AG04449 (cell line): ENCODE data around the gene TWNK.

ENCODE experiments used
- CTCF ChIA-PET: fragments of 350-600 bp; formaldehyde crosslinking; extraction: SDS; loops from one replicate; lab custom pipeline; 2021; ENCODE audit warnings: antibody characterized with exemption; lab: Yijun Ruan, JAX
- POLR2A ChIA-PET: fragments of 400-600, 350-600 bp; formaldehyde crosslinking; extraction: SDS; loops from one replicate; lab custom pipeline; 2020; ENCODE audit warnings: antibody characterized with exemption, inconsistent platforms; lab: Yijun Ruan, JAX
- DNase-seq: peaks from one replicate; pipeline ENCODE4 v3.0.0-alpha.2; 2010; ENCODE audit warnings: low read depth, low spot score
- H3K4me3 ChIP-seq: 2 replicates; pipeline ENCODE4 v1.5.1; 2011; ENCODE audit warnings: low read depth, mild to moderate bottlenecking, control low read depth, low read length
- TF ChIP-seq, protein P1 (sequence below): IDR thresholded peaks from one replicate; pipeline ENCODE4 v1.5.1; 2011; ENCODE audit warnings: mild to moderate bottlenecking, moderate library complexity, low read length, control low read depth, inconsistent platforms; ENCODE audit not compliant: insufficient read depth; ENCODE audit errors: missing control alignments

TWNK gene

DNA sequence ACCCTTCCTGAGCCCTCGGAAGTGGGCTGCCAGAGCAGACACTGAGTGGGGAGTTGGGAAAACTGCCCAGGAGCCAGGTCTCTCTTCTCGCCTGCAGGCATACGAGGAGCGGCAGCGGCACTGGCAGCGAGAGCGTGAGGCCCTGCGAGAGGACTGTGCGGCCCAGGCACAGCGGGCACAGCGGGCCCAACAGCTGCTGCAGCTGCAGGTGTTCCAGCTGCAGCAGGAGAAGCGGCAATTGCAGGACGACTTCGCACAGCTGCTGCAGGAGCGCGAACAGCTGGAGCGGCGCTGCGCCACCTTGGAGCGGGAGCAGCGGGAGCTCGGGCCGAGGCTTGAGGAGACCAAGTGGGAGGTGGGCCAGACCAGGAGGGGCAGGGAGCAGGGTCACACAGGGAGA is 18.0 kb downstream of the TWNK start:
- no peak for DNase-seq
- CTCF ChIA-PET, result interaction anchor here (1.0 to 26.4 kb wide), 5 partner anchors 8 to 37 kb away, joined by 4 to 803 read pairs (median 24); partner anchors contain the start of gene LZTS2
- POLR2A ChIA-PET, result no interaction called here

DNA sequence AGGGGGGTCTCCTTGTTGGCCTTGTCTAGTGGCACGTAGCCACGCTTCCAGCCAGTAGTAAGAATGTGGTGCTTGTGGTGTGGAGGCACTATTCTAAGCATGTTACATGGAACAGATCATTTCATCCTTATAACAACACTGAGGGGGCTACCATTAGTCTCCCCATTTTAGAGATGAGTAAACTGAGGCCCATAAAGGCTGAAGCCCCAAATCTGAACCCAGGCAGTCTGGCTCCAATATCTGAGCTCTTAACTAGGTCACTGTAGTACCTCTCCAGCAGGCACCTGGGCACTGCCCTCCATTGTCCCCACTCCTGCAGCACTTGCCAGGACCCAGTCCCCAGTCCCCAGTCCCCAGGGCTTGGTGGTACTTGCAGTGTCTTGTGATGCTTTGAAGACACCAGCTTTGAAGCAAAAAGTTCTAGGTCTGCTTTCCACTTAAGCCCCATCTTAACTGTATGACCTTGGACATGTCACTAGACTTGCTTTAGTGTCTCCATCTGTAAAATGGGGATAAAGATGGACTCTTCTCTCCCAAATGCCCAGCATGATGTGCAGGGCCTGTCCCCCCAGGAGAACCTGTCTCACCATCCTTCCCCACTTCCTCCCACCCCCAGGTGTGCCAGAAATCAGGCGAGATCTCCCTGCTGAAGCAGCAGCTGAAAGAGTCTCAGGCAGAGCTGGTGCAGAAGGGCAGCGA is 18.7 kb downstream of the TWNK start:
- POLR2A ChIA-PET, result no interaction called here
- TF ChIP-seq, protein P1, sequence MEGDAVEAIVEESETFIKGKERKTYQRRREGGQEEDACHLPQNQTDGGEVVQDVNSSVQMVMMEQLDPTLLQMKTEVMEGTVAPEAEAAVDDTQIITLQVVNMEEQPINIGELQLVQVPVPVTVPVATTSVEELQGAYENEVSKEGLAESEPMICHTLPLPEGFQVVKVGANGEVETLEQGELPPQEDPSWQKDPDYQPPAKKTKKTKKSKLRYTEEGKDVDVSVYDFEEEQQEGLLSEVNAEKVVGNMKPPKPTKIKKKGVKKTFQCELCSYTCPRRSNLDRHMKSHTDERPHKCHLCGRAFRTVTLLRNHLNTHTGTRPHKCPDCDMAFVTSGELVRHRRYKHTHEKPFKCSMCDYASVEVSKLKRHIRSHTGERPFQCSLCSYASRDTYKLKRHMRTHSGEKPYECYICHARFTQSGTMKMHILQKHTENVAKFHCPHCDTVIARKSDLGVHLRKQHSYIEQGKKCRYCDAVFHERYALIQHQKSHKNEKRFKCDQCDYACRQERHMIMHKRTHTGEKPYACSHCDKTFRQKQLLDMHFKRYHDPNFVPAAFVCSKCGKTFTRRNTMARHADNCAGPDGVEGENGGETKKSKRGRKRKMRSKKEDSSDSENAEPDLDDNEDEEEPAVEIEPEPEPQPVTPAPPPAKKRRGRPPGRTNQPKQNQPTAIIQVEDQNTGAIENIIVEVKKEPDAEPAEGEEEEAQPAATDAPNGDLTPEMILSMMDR, result no peak
- no peak overlapping the region for H3K4me3 ChIP-seq
- CTCF ChIA-PET, result interaction anchor here (0.9 to 26.4 kb wide), 5 partner anchors 9 to 45 kb away, joined by 3 to 803 read pairs (median 6); partner anchors contain the start of gene LZTS2
- no peak for DNase-seq

More for the DNA sequence above, 18.0 kb downstream of the TWNK start:
- H3K4me3 ChIP-seq, result no peak overlapping the region
- TF ChIP-seq, protein P1, result no peak

DNA sequence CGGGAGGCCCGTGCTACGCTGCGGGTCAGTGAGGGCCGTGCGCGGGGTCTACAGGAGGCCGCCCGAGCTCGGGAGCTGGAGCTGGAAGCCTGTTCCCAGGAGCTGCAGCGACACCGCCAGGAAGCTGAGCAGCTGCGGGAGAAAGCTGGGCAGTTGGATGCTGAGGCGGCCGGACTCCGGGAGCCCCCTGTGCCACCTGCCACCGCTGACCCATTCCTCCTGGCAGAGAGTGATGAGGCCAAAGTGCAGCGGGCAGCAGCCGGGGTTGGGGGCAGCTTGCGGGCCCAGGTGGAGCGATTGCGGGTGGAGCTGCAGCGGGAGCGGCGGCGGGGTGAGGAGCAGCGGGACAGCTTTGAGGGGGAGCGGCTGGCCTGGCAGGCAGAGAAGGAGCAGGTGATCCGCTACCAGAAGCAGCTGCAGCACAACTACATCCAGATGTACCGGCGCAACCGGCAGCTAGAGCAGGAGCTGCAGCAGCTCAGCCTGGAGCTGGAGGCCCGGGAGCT is 19.3 kb downstream of the TWNK start:
- TF ChIP-seq, protein P1, result no peak

DNA sequence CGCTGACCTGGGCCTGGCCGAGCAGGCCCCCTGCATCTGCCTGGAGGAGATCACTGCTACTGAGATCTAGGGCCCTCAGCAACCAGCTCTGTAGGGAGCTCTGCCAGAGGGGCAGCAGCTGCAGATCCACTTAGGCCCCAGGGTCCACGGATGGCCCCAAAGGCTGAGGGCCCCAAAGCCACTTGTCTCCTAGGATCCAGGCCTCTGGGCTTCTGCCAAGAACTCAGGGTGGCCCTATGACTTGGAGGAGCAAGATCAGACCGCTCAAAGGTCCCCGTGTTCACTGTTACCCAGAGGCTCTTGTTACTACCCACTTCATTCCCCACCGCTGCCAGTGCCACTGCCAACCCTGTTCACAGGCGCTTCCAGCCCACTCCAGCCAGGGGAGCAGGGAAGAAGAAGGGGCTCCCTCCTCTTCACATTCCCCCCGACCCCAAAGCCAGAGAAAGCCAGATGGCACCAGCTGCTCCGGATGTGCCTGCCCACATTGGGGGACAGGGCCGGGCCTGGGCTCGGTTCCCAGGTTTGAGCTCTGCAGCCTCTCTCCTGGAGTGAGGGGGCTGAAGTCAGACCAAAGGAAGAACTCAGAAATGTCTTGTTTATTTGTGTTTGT is 19.9 kb downstream of the TWNK start:
- TF ChIP-seq, protein P1, result no peak
- no peak overlapping the region for H3K4me3 ChIP-seq
- ChIA-PET CTCF (interaction anchor here (1.0 to 26.4 kb wide), 4 partner anchors 10 to 43 kb away, joined by 3 to 803 read pairs (median 171); partner anchors contain the start of gene LZTS2), POLR2A (interaction anchor here (0.6 to 1.0 kb wide), 3 partner anchors 8 to 49 kb away, joined by 3 to 6 read pairs (median 4); partner anchors contain the start of gene LZTS2)
- no peak for DNase-seq

More for the DNA sequence above, 19.3 kb downstream of the TWNK start:
- ChIA-PET POLR2A (interaction anchor here (0.6 to 1.0 kb wide), 2 partner anchors 8 to 49 kb away, joined by 3 to 6 read pairs; no protein-coding TSS in a partner anchor), CTCF (interaction anchor here (0.9 to 26.4 kb wide), 4 partner anchors 9 to 44 kb away, joined by 3 to 803 read pairs (median 171); partner anchors contain the start of gene LZTS2)
- H3K4me3 ChIP-seq, result no peak overlapping the region
- DNase-seq, result no peak

DNA sequence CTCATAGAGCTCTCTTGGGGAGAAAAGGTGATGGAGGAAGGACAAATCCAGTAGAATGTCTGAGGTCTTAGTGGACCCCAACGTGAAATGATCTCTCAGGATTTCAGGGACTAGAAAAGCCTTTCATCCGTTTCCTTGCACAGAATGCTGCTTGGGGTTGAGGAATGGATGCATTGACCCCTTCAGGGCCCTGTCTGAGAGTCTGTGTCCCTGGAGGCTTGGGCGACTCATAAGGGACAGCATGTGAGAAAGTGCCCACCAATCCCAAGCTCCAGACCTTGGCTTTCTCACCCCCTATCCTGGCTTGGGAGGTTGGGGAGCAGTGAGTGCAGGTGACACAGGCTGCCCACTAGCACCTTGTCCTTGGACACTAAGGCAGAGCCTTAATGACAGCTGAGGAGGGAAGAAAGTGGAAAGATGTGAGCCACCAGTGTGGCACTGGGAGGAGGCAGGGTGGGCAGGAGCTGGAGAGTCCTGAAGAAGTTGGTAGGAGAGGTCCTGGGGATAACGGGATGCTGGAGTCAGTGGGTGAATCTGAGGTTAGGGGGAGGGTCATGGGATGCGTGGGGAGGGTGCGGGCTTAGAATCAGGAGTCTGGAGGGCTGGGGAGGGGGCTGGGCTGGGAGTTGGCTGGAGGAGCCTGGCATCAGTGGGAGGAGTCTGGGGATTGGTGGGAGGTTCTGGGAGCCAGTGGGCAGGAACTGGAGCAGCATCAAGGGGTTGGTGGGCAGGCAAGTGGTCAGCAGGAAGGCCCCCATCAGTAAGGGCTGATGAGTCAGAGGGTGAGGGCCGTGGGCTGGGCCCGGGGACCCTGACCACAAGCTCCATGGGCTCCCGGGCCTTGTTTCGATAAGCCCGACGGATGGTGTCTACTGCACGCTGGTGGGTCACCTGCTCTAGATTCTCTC is 20.8 kb downstream of the TWNK start:
- ChIA-PET POLR2A (interaction anchor here (0.6 to 0.9 kb wide), 2 partner anchors 9 to 96 kb away, joined by 3 to 4 read pairs; partner anchors contain the start of gene LZTS2), CTCF (interaction anchor here (1.0 to 26.4 kb wide), 6 partner anchors 9 to 42 kb away, joined by 3 to 803 read pairs (median 4); partner anchors contain the start of gene LZTS2)
- no peak overlapping the region for H3K4me3 ChIP-seq
- no peak for DNase-seq
- TF ChIP-seq, protein P1, result no peak
